Effector memory CD4-positive, alpha-beta T cell (primary cell): ENCODE results near the gene CDK15.

Source experiments
- DNase-seq, 3 donors: peaks; one replicate each; pipeline ENCODE4 v3.0.0-alpha.2; 2020
- H3K27ac ChIP-seq: 2 replicates; pipeline ENCODE4 v1.7.0; 2013; ENCODE audit warnings: mild to moderate bottlenecking, low read length, moderate library complexity; ENCODE audit not compliant: insufficient read depth, poor library complexity, severe bottlenecking
- H3K27me3 ChIP-seq: replicated peaks from 2 replicates; pipeline ENCODE4 v1.7.0; 2013; ENCODE audit warnings: mild to moderate bottlenecking, low read length; ENCODE audit not compliant: insufficient read depth, control insufficient read depth, poor library complexity, severe bottlenecking
- H3K36me3 ChIP-seq: 2 replicates; pipeline ENCODE4 v1.7.0; 2013; ENCODE audit warnings: mild to moderate bottlenecking, low read length, moderate library complexity; ENCODE audit not compliant: control insufficient read depth, insufficient read depth
- H3K4me1 ChIP-seq: 2 replicates; pipeline ENCODE4 v1.7.0; 2013; ENCODE audit warnings: low read length, mild to moderate bottlenecking; ENCODE audit not compliant: control insufficient read depth, insufficient read depth, poor library complexity, severe bottlenecking
- H3K4me3 ChIP-seq: 2 replicates; pipeline ENCODE4 v1.7.0; 2013; ENCODE audit warnings: low read length, low read depth, mild to moderate bottlenecking; ENCODE audit not compliant: insufficient read depth, poor library complexity, severe bottlenecking
- H3K9me3 ChIP-seq: 2 replicates; pipeline ENCODE4 v1.7.0; 2013; ENCODE audit warnings: mild to moderate bottlenecking, low read length, moderate library complexity; ENCODE audit not compliant: control insufficient read depth

Gene CDK15

DNA sequence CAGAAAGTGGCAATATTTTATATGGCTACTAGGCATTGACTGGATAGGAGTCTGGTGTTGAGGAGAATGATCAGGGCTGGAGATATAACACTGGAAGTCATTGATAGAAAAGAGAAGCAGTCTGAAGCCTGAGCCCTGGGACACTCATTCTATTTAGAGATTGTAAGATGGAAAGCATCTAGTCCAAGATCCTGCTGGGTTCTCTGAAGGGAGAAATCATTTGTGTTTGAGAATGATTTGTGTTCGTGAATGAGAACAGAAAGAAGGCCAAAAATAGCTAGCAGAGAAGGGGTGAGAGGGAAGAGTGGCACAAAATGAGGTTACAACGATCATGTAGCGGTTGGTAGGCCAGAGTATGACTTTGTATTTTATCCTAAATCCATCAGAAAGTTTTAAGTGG lies 18.0 kb upstream of the CDK15 start:
- no peaks in the 10 kb centered on the region for H3K36me3 ChIP-seq
- H3K27me3 ChIP-seq: no peaks in the 10 kb centered on the region
- no peak for DNase-seq
- H3K4me3 ChIP-seq: no peak overlapping the region
- no peaks in the 10 kb centered on the region for H3K9me3 ChIP-seq
- H3K4me1 ChIP-seq: no peaks in the 10 kb centered on the region
- H3K27ac ChIP-seq: no peak overlapping the region

GRCh38 chr2:201789395-201789794 lies 16.9 kb upstream of the CDK15 start:
- H3K27ac ChIP-seq: no peak overlapping the region
- H3K27me3 ChIP-seq: no peaks in the 10 kb centered on the region
- H3K9me3 ChIP-seq: no peaks in the 10 kb centered on the region
- DNase-seq: no peak
- H3K4me1 ChIP-seq: no peaks in the 10 kb centered on the region
- H3K36me3 ChIP-seq: no peaks in the 10 kb centered on the region
- no peak overlapping the region for H3K4me3 ChIP-seq

- no peaks in the 10 kb centered on the region for H3K4me1 ChIP-seq
- H3K27me3 ChIP-seq: no peaks in the 10 kb centered on the region
- no peaks in the 10 kb centered on the region for H3K9me3 ChIP-seq
- no peak overlapping the region for H3K4me3 ChIP-seq
- H3K36me3 ChIP-seq: no peaks in the 10 kb centered on the region
- DNase-seq: no peak
- no peak overlapping the region for H3K27ac ChIP-seq
Measured at GRCh38 chr2:201790291-201790690, 16.0 kb upstream of the CDK15 start.

DNA sequence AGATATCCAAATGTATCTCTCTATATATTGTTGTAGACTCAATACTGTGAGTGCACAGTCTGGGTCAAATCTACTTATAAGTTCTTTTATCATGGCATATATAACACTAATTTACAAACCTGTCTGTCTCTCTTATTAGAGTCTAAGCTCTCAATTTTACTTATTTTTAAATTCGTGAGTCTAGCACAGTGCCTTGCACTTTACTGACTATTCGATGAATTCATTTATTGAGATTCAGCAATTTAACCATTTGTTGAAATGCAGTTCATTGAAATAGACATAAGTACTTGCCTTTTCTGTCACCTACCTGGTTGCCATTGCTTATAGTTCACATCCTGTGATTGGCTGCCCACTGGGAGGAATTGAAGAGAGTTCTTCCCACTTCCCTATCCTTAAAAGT lies 15.3 kb upstream of the CDK15 start:
- Histone ChIP-seq H3K36me3 (no peaks in the 10 kb centered on the region), H3K4me3 (no peak overlapping the region), H3K27me3 (no peaks in the 10 kb centered on the region), H3K9me3 (no peaks in the 10 kb centered on the region), H3K27ac (no peak overlapping the region), H3K4me1 (no peaks in the 10 kb centered on the region)
- DNase-seq: no peak

DNA sequence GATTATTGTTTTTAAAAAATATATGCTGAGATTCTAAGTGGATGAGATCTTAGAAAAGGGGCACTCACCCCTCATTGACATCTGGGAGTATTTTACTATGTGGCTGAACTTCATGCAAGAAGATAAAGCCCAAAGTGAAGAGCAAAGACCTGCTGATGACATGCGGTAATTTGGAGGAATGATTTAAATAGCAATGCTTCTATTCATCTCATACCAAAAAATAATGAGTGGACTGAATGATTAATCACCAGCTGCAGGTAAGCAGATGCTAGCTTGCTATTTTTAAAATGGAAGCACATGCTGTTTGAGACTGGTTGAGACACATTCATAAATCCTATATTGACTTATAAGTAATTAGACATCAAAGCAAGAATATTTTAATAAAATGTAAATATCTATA lies 12.7 kb upstream of the CDK15 start:
- no peaks in the 10 kb centered on the region for H3K36me3 ChIP-seq
- H3K9me3 ChIP-seq: no peaks in the 10 kb centered on the region
- H3K4me1 ChIP-seq: no peaks in the 10 kb centered on the region
- no peak for DNase-seq
- H3K27me3 ChIP-seq: no peaks in the 10 kb centered on the region
- no peak overlapping the region for H3K27ac ChIP-seq
- no peak overlapping the region for H3K4me3 ChIP-seq

GRCh38 chr2:201794294-201794693 lies 12.0 kb upstream of the CDK15 start:
- Histone ChIP-seq H3K27me3 (no peaks in the 10 kb centered on the region), H3K4me3 (no peak overlapping the region), H3K4me1 (no peaks in the 10 kb centered on the region), H3K9me3 (no peaks in the 10 kb centered on the region), H3K27ac (no peak overlapping the region), H3K36me3 (no peaks in the 10 kb centered on the region)
- DNase-seq: no peak

GRCh38 chr2:201795607-201796477 lies 10.5 kb upstream of the CDK15 start:
- Histone ChIP-seq H3K27ac (no peak overlapping the region), H3K4me1 (no peaks in the 10 kb centered on the region), H3K9me3 (no peaks in the 10 kb centered on the region), H3K36me3 (no peaks in the 10 kb centered on the region), H3K27me3 (no peaks in the 10 kb centered on the region), H3K4me3 (no peak overlapping the region)
- no peak for DNase-seq

DNA sequence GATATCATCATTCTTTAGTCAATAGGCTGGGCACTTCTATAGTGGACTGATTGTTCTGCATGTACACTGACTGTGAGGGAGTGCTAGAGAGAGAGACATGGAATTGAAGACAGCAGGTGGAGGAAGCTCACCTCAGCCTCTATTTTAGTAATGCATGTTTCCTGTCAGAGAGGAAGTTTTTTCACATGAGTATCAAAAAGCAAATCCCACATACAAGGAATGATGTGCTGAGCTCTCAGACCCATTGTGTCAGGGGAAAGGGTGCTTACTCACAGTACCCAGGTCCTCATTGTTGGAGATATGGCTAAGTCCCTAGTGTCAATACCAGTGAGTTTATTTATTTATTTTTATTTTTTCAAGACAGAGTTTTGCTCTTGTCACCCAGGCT lies 9.9 kb upstream of the CDK15 start:
- H3K4me3 ChIP-seq: no peak overlapping the region
- no peaks in the 10 kb centered on the region for H3K4me1 ChIP-seq
- no peaks in the 10 kb centered on the region for H3K36me3 ChIP-seq
- H3K27me3 ChIP-seq: peaks cover 1% of the 10 kb centered on the region
- no peaks in the 10 kb centered on the region for H3K9me3 ChIP-seq
- H3K27ac ChIP-seq: no peak overlapping the region
- DNase-seq: no peak

DNA sequence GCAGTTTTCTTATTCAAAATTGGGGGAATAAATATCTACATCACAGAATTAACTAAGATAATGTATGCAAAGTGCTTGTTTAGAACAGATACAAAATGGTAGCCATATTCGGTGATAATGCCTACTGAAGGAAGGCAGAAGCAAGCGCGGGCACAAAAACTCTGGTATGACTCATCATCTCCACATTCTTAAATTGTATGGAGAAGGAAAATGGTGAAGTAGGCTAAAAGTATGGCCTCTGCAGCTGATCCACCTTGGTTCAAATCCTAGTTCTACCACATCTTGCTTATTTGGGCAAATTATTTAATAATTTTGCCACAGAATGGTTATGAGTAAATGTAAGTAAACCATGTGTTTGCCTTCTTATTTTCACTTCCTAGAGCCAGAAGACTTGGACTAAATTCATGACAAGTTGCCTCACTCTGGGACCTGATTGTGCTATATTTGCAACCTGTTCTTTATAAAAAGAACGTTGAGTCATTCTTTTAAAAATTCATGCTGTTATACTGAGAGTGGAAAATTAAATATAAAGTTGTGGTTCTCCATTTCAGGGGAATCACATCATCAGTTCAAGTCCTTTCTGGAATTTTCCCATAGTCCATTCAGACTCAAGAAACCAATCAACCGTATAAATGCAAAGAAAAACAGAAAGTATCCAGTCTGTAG lies 9.0 kb upstream of the CDK15 start:
- Histone ChIP-seq H3K4me3 (no peak overlapping the region), H3K36me3 (no peaks in the 10 kb centered on the region), H3K4me1 (no peaks in the 10 kb centered on the region), H3K27me3 (peaks cover 4% of the 10 kb centered on the region), H3K9me3 (no peaks in the 10 kb centered on the region), H3K27ac (no peak overlapping the region)
- DNase-seq: no peak

DNA sequence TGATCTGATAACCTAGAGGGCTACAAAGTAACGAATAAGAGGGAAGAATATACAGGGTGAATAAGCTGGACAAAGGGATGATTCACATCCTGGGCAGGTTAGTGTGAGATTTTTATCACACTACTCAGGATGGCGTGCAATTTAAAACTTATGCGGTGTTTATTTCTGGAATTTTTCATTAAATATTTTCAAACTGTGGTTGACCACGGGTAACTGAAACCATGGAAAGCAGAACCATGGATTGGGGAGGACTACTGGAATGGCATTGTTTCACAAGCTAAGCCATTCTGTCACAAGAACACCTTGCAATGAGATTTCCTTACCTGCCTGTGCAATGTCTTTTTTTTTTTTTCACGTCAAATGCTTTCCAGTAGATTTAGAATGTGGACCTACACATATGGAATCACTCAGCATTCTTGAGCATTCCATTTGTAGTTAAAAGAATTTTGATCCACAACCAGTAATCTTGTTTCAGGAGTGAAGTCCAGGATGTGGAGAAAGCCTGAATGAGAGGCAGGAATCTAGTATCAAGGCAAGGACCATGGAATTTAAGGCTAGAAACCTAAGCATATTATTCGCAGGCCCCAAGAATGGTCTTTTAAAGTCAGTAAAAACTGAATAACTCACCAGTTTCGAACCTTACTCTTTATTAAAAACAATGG lies 8.0 kb upstream of the CDK15 start:
- no peaks in the 10 kb centered on the region for H3K9me3 ChIP-seq
- no peaks in the 10 kb centered on the region for H3K4me1 ChIP-seq
- peaks cover 4% of the 10 kb centered on the region for H3K27me3 ChIP-seq
- no peak overlapping the region for H3K4me3 ChIP-seq
- DNase-seq: no peak
- no peaks in the 10 kb centered on the region for H3K36me3 ChIP-seq
- H3K27ac ChIP-seq: no peak overlapping the region
